HG02885 (cell line): ENCODE measurements around the gene OR51D1.

Experiments
- ATAC-seq: cut with Tn5 transposase; IDR thresholded peaks from one replicate; pipeline ENCODE4 v1.9.1; 2021; ENCODE audit warnings: mild to moderate bottlenecking; ENCODE audit not compliant: unreplicated experiment, poor library complexity

The OR51D1 gene

GRCh38 chr11:4643682-4644081, 6.4 kb downstream of the OR51D1 start, which contains the start of gene OR51E1:
Gene OR51E1, plus strand, starts transcription at chr11:4643982. Its CDS starts 8,545 bp downstream, at chr11:4652527.
- ATAC-seq = no peak

DNA sequence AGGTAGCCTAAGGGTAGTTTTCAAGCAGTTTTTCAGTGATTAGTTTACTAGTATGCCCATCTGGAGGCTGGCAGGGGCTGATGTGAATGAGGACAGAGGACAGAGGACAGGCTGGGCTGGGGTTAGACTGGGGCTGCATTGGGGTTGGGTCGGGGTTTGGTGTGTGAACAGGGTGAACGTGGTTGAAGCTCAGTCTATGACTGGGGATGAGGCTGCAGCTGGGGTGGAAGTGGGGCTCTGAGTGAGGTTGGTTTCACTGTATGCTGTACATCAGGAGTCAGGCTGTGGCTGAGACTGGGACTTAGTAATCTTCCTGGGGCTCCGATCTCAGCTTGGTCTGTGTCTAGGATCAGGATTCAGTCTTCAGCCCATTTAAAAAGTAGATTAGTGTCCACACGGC, 7.0 kb downstream of the OR51D1 start:
- no peak for ATAC-seq

DNA sequence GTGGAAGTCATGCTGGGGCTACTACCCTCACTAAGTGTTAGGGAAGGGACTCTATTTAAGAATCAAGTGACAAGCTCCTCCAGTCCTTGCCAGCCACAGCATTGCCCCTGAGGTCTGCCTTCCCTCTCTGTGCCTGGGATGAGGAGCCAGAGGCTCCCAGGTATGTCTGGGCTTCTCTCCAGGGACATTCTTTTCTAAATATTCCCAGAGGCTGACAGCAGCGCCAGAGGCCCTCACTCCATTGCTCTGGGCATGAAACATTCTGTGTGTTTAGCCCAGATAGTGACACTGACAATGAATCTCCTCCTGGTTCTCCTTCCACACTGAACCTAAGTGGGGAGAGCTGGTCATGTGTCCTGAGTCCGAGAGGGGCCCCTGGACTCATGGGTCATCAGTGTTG, 8.7 kb downstream of the OR51D1 start:
- no peak for ATAC-seq

GRCh38 chr11:4647766-4648165, 10.5 kb downstream of the OR51D1 start:
- ATAC-seq = no peak

DNA sequence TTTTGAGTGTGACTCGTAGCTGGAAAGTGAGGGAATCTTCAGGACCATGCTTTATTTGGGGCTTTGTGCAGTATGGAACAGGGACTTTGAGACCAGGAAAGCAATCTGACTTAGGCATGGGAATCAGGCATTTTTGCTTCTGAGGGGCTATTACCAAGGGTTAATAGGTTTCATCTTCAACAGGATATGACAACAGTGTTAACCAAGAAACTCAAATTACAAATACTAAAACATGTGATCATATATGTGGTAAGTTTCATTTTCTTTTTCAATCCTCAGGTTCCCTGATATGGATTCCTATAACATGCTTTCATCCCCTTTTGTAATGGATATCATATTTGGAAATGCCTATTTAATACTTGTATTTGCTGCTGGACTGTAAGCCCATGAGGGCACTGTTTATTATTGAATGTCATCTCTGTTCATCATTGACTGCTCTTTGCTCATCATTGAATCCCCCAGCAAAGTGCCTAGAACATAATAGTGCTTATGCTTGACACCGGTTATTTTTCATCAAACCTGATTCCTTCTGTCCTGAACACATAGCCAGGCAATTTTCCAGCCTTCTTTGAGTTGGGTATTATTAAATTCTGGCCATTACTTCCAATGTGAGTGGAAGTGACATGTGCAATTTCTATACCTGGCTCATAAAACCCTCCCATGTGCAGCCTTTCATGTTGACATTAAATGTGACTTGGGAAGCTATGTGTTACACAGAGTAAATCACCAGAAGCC, 17.5 kb downstream of the OR51D1 start:
- ATAC-seq = no peak

DNA sequence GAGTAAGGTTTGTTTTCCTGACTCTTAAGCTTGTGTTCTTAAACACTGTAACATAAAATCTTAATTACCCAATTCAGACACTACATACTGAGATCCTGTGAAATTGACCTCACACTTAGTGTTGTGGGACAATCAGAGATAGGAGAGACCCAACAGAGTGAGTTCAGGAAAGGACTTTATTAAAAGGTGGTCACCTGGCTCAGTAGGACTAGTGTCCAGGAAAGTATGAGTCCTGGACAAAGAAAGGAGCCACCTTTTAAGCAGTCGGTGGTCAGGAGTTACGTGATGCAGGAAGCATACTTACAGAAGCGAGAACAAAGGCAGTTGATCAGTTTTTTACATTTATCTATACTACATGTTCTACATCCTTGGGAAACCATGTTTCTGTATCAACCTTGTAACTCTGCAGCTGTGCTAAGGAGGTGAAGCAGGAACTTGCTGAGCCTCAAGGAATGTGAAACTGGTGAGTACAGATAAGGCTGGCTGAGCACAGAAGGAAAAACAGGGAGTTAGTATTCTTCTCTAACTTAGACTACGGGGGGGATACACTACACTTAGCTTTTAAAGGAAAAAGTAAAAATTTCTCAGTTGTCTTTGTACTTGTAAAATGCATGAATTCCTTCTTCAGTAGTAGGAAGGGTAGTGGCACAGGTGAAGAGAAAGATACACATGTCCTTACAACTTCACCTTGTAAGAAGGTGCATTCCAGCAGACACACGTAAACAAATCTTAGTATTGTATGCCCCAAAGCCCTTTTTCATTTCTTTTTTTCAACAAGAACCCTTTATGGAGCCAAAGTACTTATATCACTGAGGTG, 21.6 kb downstream of the OR51D1 start:
- no peak for ATAC-seq

DNA sequence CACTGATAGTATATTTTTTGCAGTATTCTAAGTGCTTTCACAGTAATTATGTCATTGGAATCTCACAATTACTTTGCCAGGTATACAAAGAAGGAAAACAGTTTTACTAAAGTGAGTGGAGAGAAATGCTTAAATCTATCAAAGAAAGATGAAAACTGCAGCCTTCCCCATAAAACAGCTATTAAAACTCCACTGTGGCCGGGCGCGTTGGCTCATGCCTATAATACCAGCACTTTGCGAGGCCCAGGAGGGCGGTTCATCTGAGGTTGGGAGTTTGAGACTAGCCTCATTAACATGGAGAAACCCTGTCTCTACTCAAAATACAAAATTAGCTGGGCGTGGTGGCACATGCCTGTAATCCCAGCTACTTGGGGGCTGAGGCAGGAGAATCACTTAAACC, 25.6 kb downstream of the OR51D1 start:
- ATAC-seq = no peak

- no peak for ATAC-seq
Measured at GRCh38 chr11:4664183-4664582, 26.9 kb downstream of the OR51D1 start.

DNA sequence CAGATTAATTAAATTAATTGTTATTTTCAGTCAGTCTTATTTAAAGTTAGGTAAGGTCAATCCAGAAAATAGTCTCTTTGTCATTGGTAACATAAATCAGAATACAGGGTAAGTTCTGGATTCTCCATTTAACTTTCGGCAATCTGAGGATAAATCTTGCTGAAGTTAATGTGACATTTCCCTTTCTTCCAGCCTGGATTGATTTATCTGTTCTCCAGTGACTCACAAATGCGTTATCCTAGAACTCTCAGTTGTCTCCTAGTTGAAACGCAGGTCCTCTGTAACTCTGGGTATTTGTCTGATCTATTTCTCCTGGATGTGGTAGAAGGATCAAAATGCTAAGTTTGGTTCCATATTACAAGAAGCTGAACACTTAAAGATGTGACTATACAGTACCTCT, 27.5 kb downstream of the OR51D1 start:
- ATAC-seq = no peak

GRCh38 chr11:4665424-4665823, 28.1 kb downstream of the OR51D1 start:
- no peak for ATAC-seq

DNA sequence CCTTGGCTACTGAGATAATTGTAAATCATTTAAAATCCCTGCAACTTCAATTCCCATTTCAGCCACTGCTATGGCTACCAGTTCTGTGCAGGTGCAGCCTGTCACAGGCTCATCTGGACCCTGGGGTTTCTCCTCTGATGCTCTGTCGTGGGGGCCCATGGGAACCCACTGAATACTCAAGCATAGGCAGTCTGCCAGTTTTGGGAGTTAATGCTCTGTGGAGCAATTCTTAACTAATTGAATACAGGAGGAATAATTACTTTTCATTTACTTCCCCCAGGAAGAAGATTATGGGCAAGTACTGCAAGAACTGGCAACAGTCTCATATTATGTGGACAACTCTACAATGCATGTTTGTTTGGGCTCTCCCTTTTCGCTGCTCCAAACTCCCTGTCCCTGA, 34.5 kb downstream of the OR51D1 start:
- no peak for ATAC-seq

GRCh38 chr11:4672470-4672869, 35.2 kb downstream of the OR51D1 start:
- no peak for ATAC-seq

DNA sequence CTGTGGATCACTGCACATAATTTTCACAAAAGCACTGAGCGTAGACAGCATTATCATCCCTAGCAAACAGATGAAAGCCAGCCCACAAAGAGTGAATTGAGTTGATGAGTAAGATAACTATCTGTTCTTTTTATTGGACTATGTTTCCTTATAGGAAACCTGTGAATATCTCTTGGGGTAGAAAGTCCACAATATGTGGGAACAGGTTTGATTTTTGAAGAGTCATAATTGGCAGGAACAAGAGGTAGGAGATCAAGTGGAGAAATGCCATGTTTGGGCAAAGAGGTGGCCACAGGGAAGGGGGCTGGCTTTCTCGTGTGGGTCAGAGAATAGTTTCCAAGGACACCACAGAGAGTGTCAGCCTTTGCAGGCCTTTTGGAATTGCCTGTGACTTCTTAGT, 36.5 kb downstream of the OR51D1 start:
- no peak for ATAC-seq

DNA sequence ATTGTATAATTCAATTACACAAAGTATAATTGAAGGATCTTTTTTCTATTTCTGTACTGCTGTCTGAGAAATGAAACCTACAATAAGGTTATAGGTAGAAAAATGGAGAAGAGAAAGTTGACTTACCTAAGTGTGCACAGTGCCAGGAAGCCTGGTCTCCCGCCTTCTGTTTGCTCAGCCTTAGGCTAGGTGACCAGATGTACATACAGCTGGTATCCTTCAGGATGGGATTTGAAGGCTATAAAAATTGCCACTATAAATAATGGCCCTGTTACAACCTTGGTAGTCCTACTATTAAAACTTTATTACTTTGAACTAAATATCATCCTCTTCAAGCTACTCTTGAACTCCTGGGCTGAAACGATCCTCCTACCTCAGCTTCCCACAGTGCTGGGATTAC, 40.7 kb downstream of the OR51D1 start:
- no peak for ATAC-seq

GRCh38 chr11:4680341-4680740, 43.1 kb downstream of the OR51D1 start:
- ATAC-seq = no peak

DNA sequence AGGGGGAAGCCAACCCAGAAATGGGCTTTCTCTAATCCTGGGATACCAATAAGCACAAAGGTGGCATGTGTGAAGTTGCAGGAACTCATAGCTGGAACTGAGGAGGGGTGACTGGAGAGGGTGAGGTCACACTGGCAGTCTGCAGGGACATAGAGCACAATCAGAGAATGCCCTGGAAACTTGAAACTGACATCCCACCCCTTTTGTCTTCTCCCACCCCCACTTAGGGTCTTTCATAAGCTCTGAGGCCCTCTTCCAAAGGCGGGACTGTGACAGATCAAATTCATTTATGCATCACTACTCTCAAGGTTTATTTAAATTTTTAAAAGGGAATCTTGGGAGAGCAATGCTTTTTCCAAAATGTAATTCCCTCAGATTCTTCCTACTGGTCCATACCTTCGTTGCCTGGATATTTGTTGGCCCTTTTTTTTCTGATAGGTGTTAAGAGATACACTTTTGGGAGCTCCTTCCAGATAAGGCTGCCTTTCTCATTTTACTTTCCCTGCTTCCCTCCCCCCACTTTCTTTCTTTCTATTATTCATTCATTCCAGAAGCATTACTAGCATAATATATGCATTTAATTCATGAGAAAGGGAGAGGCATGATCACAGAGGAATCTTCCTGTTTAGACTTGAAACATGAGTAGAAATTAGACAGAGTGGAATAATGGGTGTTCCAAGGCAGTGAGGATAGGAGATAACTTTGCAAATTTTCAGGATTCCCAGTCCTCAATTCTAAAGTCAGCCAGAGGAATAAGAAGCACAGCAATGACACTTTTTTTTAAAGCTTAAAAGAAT, 45.5 kb downstream of the OR51D1 start:
- no peak for ATAC-seq

DNA sequence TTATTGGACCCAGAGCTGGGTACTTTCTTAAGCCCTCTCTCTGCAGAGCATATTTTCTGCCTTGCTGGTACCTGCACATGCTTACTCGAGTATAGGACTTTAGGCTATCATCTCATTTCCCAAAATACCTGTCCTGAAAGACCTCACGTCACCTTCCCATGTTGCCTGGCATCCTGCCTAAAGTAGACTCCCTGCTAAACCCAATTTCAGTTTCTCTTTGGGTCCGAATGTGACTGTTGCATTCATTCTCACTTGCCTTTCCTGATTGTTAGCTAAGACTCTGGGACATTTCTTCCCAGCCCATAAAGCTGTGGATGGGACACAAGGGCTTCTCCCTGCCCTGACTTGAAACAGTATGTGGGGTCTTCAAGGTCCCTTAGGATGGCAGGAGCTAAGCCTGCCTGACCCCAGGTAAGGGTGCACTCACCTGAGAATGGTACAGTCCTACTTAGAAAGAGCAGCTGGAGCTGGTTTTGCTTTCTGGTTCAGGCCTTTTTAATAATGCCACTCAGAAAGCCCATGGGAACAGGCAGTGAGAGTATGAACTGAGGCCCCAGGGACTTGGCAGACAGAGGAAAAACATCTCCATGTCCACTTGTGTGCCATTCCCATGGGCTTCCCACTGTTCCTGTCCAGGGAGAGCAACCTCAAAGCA, 47.5 kb downstream of the OR51D1 start:
- ATAC-seq = no peak
